ENCODE results near the gene CHD2. TPM values are rescaled to one million over a fixed set of nuclear protein-coding genes. Genes with fewer than 3 reads are reported as not detected.
A peak's percentile ranks its signal among the peaks of the same experiment; 100 is the strongest.

CHD2 gene
- total RNA-seq, 1 experiment from 2014 or later: 63.3 TPM

DNA sequence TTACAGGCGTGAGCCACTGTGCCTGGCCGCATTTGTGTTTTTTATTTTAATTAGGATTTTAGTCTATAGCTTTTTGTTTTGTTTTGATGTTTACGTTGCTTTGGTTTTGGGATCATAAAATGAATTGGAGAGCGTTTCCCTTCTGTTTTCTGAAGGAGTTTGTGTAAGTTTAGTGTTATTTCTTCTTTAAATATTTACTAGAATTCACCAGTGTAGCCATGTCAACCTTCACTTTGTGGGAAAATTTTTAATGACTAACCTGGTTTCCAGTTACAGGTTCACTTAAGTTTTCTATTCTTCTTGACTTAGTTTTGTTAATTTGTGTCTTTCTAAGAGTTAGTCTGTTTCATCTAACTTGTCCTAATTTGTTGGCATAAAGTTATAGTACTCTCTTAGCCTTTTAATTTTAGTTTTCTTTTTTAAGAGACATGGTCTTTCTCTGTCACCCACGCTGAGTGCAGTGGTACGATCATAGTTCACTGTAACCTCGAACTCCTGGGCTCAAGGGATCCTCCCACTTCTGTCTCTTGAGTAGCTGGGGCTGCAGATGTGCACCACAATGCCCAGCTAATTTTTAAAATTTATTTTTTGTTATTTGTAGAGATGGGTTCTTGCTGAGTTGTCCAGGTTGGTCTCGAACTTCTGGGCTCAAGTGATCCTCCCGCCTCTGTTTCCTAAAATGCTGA is 61.0 kb downstream of the CHD2 start:
- H3K27me3 Mint-ChIP-seq (ENCODE audit: low read depth): no peaks in the 10 kb centered on the region; the same call in 1 of the 2 replicates
- Histone ChIP-seq H3K18ac (ENCODE audit: insufficient read length, low read depth, low read length) (no peak overlapping the region), H2BK15ac (ENCODE audit: low read depth, low read length) (no peak overlapping the region), H2BK20ac (ENCODE audit: low read depth, low read length, poor library complexity, severe bottlenecking) (no peak overlapping the region), H3K79me1 (ENCODE audit: insufficient read depth, low read depth, low read length, poor library complexity, severe bottlenecking) (no peaks in the 10 kb centered on the region), H4K20me1 (ENCODE audit: control insufficient read depth, insufficient read depth, insufficient read length) (no peaks in the 10 kb centered on the region), H3K27me3 (ENCODE audit: insufficient read depth, low read length) (no peaks in the 10 kb centered on the region), H3K4me1 (ENCODE audit: insufficient read depth, low read length) (no peaks in the 10 kb centered on the region), H3K9ac (ENCODE audit: extremely low read depth, insufficient read length, low read length) (no peak overlapping the region), H3K9me3 (ENCODE audit: control insufficient read depth, low read depth, low read length) (no peaks in the 10 kb centered on the region), H3K4ac (ENCODE audit: low read depth, low read length) (no peak overlapping the region), H3K14ac (ENCODE audit: insufficient read depth, low read length) (no peak overlapping the region), H4K91ac (ENCODE audit: insufficient read length, low read depth, low read length) (no peak overlapping the region), H3K79me2 (ENCODE audit: insufficient read depth, low read length) (no peaks in the 10 kb centered on the region), H3K23ac (ENCODE audit: insufficient read length, low read depth, low read length) (no peak overlapping the region), H3K23me2 (ENCODE audit: insufficient read length, low read depth, low read length, poor library complexity, severe bottlenecking) (no peaks in the 10 kb centered on the region), H2AFZ (ENCODE audit: low read length) (no peak overlapping the region), H3T11ph (ENCODE audit: low read length) (no peak overlapping the region), H2BK12ac (ENCODE audit: insufficient read length, low read depth, low read length) (no peak overlapping the region), H2BK120ac (ENCODE audit: low read depth, low read length, poor library complexity, severe bottlenecking) (no peak overlapping the region), H3K4me2 (ENCODE audit: insufficient read depth, insufficient read length, low read length) (no peak overlapping the region), H4K8ac (replicated peaks; ENCODE audit: insufficient read length, low read depth, low read length) (no peak overlapping the region), H2AK5ac (ENCODE audit: insufficient read length, low read length) (no peak overlapping the region), H3K56ac (ENCODE audit: insufficient read length, low read depth, low read length) (no peak overlapping the region), H4K5ac (ENCODE audit: insufficient read length, low read depth, low read length) (no peak overlapping the region), H2BK5ac (ENCODE audit: insufficient read length, low read length) (no peak overlapping the region), H3K27ac (ENCODE audit: insufficient read length, low read depth, low read length) (no peak overlapping the region)
- peak overlapping the region in 2 of 3 experiments; percentile 39 to 89; a peak in 4 of 7 replicates for H3K27ac Mint-ChIP-seq
- peaks cover 0 to 6% of the 10 kb centered on the region in 2 experiments; a peak in 1 of 4 replicates for H3K4me1 Mint-ChIP-seq
- 100% methylated on average over 1 of the region's 9 CpGs for WGBS (ENCODE audit: extremely low coverage, insufficient read length, low lambda C conversion rate)
- no peak overlapping the region for H3K4me3 Mint-ChIP-seq
- H3K9me3 Mint-ChIP-seq: no peaks in the 10 kb centered on the region
- H3K36me3 Mint-ChIP-seq (ENCODE audit: insufficient read depth in 1 of 3, low read depth in 3 of 3): peaks cover 54 to 90% (median 81%) of the 10 kb centered on the region in 3 experiments
- DNase-seq: no peak
- TF ChIP-seq, protein P1, sequence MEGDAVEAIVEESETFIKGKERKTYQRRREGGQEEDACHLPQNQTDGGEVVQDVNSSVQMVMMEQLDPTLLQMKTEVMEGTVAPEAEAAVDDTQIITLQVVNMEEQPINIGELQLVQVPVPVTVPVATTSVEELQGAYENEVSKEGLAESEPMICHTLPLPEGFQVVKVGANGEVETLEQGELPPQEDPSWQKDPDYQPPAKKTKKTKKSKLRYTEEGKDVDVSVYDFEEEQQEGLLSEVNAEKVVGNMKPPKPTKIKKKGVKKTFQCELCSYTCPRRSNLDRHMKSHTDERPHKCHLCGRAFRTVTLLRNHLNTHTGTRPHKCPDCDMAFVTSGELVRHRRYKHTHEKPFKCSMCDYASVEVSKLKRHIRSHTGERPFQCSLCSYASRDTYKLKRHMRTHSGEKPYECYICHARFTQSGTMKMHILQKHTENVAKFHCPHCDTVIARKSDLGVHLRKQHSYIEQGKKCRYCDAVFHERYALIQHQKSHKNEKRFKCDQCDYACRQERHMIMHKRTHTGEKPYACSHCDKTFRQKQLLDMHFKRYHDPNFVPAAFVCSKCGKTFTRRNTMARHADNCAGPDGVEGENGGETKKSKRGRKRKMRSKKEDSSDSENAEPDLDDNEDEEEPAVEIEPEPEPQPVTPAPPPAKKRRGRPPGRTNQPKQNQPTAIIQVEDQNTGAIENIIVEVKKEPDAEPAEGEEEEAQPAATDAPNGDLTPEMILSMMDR (conservative IDR thresholded peaks at IDR 0.05): no peak

All from H9 (cell line).